Upper lobe of right lung (tissue), 1 donor: ENCODE results near the gene NF1. TPM values are rescaled to one million over a fixed set of nuclear protein-coding genes. Genes with fewer than 3 reads are reported as not detected.
"Not testable (repeated sequence)": the region's sequence is repeated elsewhere in the genome, so short reads cannot be mapped to it uniquely, and the experiment has no call there.

Experiments used
- ATAC-seq: fragments of 200-7000 bp; cut with Tn5 transposase; one replicate; pipeline ENCODE4 v1.9.1; 2020; ENCODE audit warnings: mild to moderate bottlenecking, moderate library complexity
- DNase-seq: peaks from one replicate; pipeline ENCODE4 v3.0.0-alpha.2; 2020
- H3K27ac ChIP-seq: fragments of 200-600 bp; one replicate; pipeline ENCODE4 v1.8.0; 2022
- H3K27me3 ChIP-seq: fragments of 200-600 bp; one replicate; pipeline ENCODE4 v1.8.0; 2022; ENCODE audit warnings: mild to moderate bottlenecking
- H3K36me3 ChIP-seq: fragments of 200-600 bp; one replicate; pipeline ENCODE4 v1.8.0; 2022
- H3K4me1 ChIP-seq: fragments of 200-600 bp; one replicate; pipeline ENCODE4 v1.8.0; 2022
- H3K4me3 ChIP-seq: fragments of 200-600 bp; one replicate; pipeline ENCODE4 v1.8.0; 2022; ENCODE audit warnings: mild to moderate bottlenecking
- H3K9me3 ChIP-seq: fragments of 200-600 bp; one replicate; pipeline ENCODE4 v1.8.0; 2022
- intact Hi-C: fragments of 100-400 bp; cut with DNase I; formaldehyde crosslinking; loops from one replicate; pipeline ENCODE4 v1.11.0; 2022
- total RNA-seq: library from RNA; stranded (reverse); fragmentation: NEBNext Ultra II Directional; extraction: Animal tissue kit (Norgen Biotek cat#: 25700); gene quantifications from one replicate; pipeline ENCODE4 v1.2.1, GENCODE V29; 2021
- TF ChIP-seq, protein P1 (sequence below): fragments of 200-600 bp; IDR thresholded peaks from one replicate; pipeline ENCODE4 v1.8.0; 2022; ENCODE audit warnings: antibody characterized with exemption
- donor health status: DM: no; HTN: yes; CAD: no; lungs with severe emphysema.

NF1 gene
- total RNA-seq, 1 donor from 2014 or later, result 61.6 TPM

DNA sequence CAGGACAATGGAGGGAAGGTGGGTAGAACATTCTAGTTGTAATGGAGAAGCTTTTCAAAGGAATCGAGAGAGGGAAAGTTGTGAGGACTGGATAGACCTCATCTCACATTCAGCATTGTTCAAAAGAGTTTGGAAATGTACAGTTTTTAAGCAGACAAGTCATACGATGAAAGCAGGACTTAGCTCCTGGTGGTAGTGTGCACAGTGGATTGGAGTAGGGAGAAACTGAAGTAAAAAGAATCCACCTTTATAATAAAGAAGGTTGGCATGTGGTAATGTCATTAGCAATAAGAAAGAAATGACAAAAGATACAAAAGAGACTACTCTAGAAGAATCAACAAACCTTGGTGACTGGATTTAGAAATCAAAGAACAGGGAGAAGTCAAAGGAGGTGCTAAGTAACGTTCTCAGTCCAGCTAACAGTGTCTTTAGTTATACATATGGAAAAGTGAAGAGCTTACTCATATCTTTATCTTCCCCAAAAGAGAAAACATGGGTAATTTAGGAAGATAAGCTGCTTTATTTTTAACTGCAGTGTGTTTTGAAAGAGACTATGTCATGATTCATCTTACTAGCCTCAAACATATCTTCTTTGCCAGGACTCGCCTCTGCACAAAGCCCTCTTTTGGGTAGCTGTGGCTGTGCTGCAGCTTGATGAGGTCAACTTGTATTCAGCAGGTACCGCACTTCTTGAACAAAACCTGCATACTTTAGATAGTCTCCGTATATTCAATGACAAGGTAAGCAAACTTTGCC lies 245.3 kb downstream of the NF1 start:
- Histone ChIP-seq H3K27me3 (no peaks in the 10 kb centered on the region), H3K27ac (no peak overlapping the region), H3K4me3 (no peak overlapping the region), H3K9me3 (no peaks in the 10 kb centered on the region), H3K36me3 (peaks cover 74% of the 10 kb centered on the region), H3K4me1 (no peaks in the 10 kb centered on the region)
- DNase-seq (no peak), ATAC-seq (no peak)
- intact Hi-C loops, result no loop called here
- TF ChIP-seq, protein P1, sequence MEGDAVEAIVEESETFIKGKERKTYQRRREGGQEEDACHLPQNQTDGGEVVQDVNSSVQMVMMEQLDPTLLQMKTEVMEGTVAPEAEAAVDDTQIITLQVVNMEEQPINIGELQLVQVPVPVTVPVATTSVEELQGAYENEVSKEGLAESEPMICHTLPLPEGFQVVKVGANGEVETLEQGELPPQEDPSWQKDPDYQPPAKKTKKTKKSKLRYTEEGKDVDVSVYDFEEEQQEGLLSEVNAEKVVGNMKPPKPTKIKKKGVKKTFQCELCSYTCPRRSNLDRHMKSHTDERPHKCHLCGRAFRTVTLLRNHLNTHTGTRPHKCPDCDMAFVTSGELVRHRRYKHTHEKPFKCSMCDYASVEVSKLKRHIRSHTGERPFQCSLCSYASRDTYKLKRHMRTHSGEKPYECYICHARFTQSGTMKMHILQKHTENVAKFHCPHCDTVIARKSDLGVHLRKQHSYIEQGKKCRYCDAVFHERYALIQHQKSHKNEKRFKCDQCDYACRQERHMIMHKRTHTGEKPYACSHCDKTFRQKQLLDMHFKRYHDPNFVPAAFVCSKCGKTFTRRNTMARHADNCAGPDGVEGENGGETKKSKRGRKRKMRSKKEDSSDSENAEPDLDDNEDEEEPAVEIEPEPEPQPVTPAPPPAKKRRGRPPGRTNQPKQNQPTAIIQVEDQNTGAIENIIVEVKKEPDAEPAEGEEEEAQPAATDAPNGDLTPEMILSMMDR, result no peak

DNA sequence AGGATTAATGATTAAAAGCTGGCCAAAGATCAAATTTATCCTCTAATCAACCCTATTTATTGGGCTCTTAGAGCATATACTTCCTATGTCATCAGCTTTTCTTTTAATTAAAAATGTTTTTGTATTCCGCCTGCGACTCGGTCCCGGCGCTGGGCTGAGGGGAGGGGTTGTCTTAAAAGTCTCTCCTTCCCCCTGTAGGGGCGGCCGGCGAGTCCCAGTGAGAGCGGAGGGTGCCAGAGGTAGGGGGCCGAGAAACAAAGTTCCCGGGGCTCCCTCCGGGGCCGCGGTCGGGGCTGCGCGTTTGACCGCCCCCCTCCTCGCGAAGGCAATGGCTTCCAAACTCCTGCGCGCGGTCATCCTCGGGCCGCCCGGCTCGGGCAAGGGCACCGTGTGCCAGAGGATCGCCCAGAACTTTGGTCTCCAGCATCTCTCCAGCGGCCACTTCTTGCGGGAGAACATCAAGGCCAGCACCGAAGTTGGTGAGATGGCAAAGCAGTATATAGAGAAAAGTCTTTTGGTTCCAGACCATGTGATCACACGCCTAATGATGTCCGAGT lies 250.5 kb downstream of the NF1 start:
- DNase-seq, intact Hi-C loops, H3K27me3 ChIP-seq, H3K4me1 ChIP-seq, H3K9me3 ChIP-seq, H3K4me3 ChIP-seq, H3K27ac ChIP-seq: not testable (repeated sequence)
- ATAC-seq, result peak; percentile 25
- peaks cover 45% of the 10 kb centered on the region for H3K36me3 ChIP-seq

- TF ChIP-seq, protein P1, result no peak
- H3K9me3 ChIP-seq, result no peaks in the 10 kb centered on the region
- H3K27me3 ChIP-seq, result no peaks in the 10 kb centered on the region
- H3K4me1 ChIP-seq, result no peaks in the 10 kb centered on the region
- H3K4me3 ChIP-seq, result no peak overlapping the region
- ATAC-seq (no peak), DNase-seq (no peak)
- H3K36me3 ChIP-seq, result peaks cover 49% of the 10 kb centered on the region
- no peak overlapping the region for H3K27ac ChIP-seq
- intact Hi-C loops, result no loop called here
These were observed 254.7 kb downstream of the NF1 start for GRCh38 chr17:31349454-31349853.

GRCh38 chr17:31355935-31356334 lies 261.2 kb downstream of the NF1 start:
- no peak for DNase-seq
- H3K36me3 ChIP-seq, result peaks cover 68% of the 10 kb centered on the region
- ATAC-seq, result no peak
- no peak overlapping the region for H3K4me3 ChIP-seq
- H3K27me3 ChIP-seq, result no peaks in the 10 kb centered on the region
- no peaks in the 10 kb centered on the region for H3K4me1 ChIP-seq
- H3K27ac ChIP-seq, result no peak overlapping the region
- intact Hi-C loops, result no loop called here
- H3K9me3 ChIP-seq, result no peaks in the 10 kb centered on the region
- TF ChIP-seq, protein P1, result no peak

GRCh38 chr17:31357091-31357490 lies 262.3 kb downstream of the NF1 start:
- Histone ChIP-seq H3K4me1 (no peaks in the 10 kb centered on the region), H3K36me3 (peaks cover 66% of the 10 kb centered on the region), H3K27ac (no peak overlapping the region), H3K4me3 (no peak overlapping the region), H3K27me3 (no peaks in the 10 kb centered on the region), H3K9me3 (no peaks in the 10 kb centered on the region)
- TF ChIP-seq, protein P1, result no peak
- ATAC-seq, result no peak
- intact Hi-C loops, result no loop called here
- no peak for DNase-seq

DNA sequence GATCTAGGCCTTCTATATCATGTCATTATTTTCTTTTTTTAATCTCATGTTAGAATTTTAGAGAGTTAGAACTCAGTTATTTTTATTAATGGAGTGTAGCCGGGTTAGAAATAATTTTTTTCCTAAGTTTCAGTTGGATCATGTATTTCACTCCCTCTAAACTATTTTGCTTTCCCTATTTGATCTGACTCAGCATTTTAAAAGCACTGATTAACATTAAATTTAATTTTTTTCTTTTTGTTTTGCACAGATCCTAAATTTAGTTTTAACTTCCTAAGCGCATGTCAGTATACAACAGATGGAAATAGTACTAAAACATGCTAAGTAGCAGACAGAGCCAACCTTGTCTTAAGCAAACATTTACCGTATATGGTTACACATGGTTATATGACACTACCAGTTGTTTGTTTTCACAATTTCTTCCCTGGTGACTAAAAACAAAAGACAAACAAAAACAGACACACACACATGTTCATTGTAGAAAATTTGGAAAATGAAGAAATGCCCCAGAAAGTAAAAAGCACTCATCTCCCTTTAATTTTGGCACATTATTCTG lies 263.1 kb downstream of the NF1 start:
- TF ChIP-seq, protein P1, result no peak
- Histone ChIP-seq H3K27me3 (no peaks in the 10 kb centered on the region), H3K4me3 (no peak overlapping the region), H3K9me3 (no peaks in the 10 kb centered on the region), H3K4me1 (no peaks in the 10 kb centered on the region), H3K36me3 (peaks cover 61% of the 10 kb centered on the region), H3K27ac (no peak overlapping the region)
- no peak for ATAC-seq
- DNase-seq, result no peak
- intact Hi-C loops, result no loop called here
